ENCODE measurements around the gene TRPM7. TPM values are rescaled to one million over a fixed set of nuclear protein-coding genes. Genes with fewer than 3 reads are reported as not detected.
A peak's percentile ranks its signal among the peaks of the same experiment; 100 is the strongest.
"Not testable (repeated sequence)": the region's sequence is repeated elsewhere in the genome, so short reads cannot be mapped to it uniquely, and the experiment has no call there.

The TRPM7 gene
- total RNA-seq, 4 donors from 2014 or later: 46.2 to 755 (median 83.5) TPM

DNA sequence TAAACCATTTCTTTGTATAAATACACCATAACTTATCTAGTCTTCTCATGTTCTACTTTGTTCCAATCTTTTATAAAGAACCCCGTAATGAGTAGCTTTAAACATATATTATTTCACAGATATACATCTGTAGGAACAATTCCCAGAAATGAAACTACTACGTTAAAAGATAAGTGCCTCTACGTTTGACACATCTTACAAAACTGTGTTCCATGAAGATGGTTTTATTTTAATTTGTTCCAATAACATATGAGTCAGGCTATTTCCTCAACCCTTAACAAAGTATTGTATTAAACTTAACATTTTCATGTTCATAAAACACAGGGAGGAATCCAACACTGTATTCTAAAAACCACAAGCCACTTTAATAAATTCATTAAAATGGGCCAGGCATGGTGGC lies 52.9 kb downstream of the TRPM7 start:
- no peak for TF ChIP-seq POLR2A (IDR thresholded peaks at IDR 0.05)
- TF ChIP-seq, protein P1, sequence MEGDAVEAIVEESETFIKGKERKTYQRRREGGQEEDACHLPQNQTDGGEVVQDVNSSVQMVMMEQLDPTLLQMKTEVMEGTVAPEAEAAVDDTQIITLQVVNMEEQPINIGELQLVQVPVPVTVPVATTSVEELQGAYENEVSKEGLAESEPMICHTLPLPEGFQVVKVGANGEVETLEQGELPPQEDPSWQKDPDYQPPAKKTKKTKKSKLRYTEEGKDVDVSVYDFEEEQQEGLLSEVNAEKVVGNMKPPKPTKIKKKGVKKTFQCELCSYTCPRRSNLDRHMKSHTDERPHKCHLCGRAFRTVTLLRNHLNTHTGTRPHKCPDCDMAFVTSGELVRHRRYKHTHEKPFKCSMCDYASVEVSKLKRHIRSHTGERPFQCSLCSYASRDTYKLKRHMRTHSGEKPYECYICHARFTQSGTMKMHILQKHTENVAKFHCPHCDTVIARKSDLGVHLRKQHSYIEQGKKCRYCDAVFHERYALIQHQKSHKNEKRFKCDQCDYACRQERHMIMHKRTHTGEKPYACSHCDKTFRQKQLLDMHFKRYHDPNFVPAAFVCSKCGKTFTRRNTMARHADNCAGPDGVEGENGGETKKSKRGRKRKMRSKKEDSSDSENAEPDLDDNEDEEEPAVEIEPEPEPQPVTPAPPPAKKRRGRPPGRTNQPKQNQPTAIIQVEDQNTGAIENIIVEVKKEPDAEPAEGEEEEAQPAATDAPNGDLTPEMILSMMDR (IDR thresholded peaks at IDR 0.05): no peak
- no peaks in the 10 kb centered on the region for H3K36me3 ChIP-seq
- no peak overlapping the region for H3K4me3 ChIP-seq
- H3K27me3 ChIP-seq: no peaks in the 10 kb centered on the region
- H3K27ac ChIP-seq: no peak overlapping the region
- no peaks in the 10 kb centered on the region for H3K9me3 ChIP-seq
- H3K4me1 ChIP-seq: no peaks in the 10 kb centered on the region
- intact Hi-C loops (cut with DNase I; ENCODE audit: low total_unique reads): no loop called here
- DNase-seq: no peak

DNA sequence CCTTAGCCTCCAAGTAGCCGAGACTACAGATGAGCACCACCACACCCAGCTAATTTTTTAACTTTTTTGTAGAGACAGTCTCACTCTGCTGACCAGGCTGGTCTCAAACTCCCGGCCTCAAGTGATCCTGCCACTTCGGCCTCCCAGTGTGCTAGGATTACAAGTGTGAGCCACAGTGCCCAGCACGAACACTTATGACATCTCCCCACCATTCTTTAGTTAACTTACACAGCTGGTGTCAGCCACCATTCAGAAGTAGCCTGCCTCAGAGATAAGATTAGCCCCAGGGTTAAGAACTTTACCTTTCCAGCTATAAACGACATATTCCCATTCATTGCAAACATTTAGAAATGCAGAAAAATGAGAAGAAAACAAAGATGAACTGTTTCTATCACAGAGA lies 58.2 kb downstream of the TRPM7 start:
- no peaks in the 10 kb centered on the region for H3K27me3 ChIP-seq
- TF ChIP-seq, protein P1 (IDR thresholded peaks at IDR 0.05): no peak
- TF ChIP-seq POLR2A (IDR thresholded peaks at IDR 0.05): no peak
- no peak overlapping the region for H3K27ac ChIP-seq
- DNase-seq: no peak
- H3K4me3 ChIP-seq: no peak overlapping the region
- no peaks in the 10 kb centered on the region for H3K36me3 ChIP-seq
- H3K9me3 ChIP-seq: no peaks in the 10 kb centered on the region
- peaks cover 0 to 4% of the 10 kb centered on the region in 2 donors for H3K4me1 ChIP-seq
- intact Hi-C loops (cut with DNase I; ENCODE audit: low total_unique reads): no loop called here

DNA sequence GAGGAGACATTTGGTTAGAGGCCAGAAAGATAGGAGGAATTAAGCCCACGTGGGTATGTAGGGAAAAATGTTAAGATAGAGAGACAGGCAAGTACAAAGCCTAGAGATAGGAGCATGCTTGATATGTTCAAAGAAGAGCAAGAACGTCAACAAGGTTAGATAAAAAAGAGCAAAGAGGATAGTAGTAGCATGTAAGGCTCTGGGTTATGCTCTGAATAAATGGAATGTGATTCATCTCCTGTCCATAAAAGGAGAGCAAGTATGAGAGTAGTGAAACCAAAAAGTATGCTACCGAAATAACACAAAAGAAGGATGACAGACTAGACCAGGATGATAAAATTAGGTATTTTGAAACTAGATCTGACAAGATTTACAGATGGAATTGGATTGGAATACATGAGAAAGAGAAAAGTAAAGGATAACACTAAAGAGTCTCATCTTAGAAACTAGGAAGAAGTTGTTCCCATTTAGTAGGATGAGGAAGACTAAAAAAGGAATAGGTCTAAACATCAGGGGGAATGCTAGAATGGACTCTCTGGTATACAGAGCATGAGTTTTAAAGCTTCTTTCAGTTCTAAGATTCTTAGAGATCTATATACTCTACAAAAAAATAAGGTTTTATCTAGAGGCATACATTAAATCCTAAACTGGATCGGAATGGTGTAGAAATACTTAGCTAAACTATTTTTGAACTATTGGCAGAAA lies 59.1 kb downstream of the TRPM7 start:
- Histone ChIP-seq H3K27me3 (no peaks in the 10 kb centered on the region), H3K4me3 (no peak overlapping the region), H3K4me1 (peaks cover 0 to 4% of the 10 kb centered on the region in 2 donors), H3K36me3 (no peaks in the 10 kb centered on the region), H3K9me3 (no peaks in the 10 kb centered on the region), H3K27ac (peak overlapping the region in 1 of 2 donors; percentile 22)
- intact Hi-C loops (cut with DNase I; ENCODE audit: low total_unique reads): no loop called here
- TF ChIP-seq, protein P1 (IDR thresholded peaks at IDR 0.05): no peak
- no peak for TF ChIP-seq POLR2A (IDR thresholded peaks at IDR 0.05)
- DNase-seq: no peak

DNA sequence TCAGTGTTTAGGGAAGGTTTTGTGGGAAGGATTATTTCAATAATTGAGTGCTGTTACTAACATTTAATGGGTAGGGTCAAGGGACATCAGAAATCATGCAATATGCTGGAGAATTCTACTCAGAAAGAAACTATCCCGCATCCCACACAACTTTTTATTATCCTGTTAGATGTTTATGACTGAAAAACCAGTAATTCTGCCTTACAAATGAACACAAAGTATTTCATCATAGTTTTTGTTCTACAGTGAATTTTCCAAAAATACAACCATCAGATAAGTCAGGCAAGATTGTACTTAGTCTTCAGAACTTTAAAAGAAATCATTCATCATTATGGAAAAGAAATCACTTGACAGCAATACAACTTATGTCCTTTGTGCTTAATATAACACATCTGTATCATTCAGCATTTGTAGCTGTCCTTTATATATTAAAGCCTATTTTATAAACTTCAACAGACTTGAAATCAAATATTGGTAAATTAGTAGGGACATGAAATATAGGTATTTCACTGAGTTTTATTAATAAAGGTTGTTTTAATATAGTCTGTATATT lies 61.9 kb downstream of the TRPM7 start:
- Histone ChIP-seq H3K4me1 (peaks cover 0 to 4% of the 10 kb centered on the region in 2 donors), H3K36me3 (no peaks in the 10 kb centered on the region), H3K9me3 (no peaks in the 10 kb centered on the region), H3K4me3 (no peak overlapping the region), H3K27me3 (no peaks in the 10 kb centered on the region), H3K27ac (peak overlapping the region in 1 of 2 donors; percentile 9)
- intact Hi-C loops (cut with DNase I; ENCODE audit: low total_unique reads): no loop called here
- no peak for DNase-seq
- TF ChIP-seq POLR2A (IDR thresholded peaks at IDR 0.05): no peak
- TF ChIP-seq, protein P1 (IDR thresholded peaks at IDR 0.05): no peak

DNA sequence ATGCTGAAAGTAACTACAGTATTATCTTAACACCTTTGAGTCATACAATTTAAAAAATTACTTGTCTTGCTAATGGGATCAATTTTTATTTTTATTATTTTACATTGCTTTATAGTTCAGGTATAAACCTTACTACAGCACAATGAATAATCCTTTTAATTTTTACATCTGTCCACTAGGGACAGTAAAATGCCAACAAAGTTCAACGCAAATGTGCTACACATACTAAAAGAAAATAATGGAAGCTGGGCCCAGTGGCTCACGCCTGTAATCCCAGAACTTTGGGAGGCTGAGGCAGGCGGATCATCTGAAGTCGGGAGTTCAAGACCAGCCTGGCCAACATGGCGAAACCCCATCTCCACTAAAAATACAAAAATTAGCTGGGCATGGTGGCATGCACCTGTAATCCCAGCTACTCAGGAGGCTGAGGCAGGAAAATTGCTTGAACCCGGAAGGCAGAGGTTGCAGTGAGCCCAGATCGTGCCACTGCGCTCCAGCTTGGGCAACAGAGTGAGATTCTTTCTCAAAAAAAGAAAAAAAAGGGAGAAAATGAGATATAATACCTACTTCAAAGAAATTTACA lies 64.1 kb downstream of the TRPM7 start:
- H3K4me1 ChIP-seq; intact Hi-C loops (cut with DNase I; ENCODE audit: low total_unique reads); DNase-seq; H3K4me3 ChIP-seq; H3K27me3 ChIP-seq; H3K36me3 ChIP-seq; H3K27ac ChIP-seq; H3K9me3 ChIP-seq: not testable (repeated sequence)

DNA sequence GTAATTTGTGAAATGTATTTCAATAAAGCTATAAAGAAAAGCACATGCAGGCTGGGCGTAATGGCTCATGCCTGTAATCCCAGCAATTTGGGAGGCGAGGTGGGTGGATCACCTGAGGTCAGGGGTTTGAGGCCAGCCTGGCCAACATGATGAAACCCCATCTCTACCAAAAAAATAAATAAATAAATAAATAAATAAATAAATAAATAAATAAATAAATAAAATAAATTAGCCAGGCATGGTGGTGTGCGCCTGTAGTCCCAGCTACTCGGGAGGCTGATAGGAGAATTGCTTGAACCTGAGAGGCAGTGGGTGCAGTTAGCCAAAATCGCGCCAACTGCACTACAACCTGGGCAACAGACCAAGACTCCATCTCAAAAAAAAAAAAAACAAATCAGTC lies 69.6 kb downstream of the TRPM7 start:
- H3K36me3 ChIP-seq; intact Hi-C loops (cut with DNase I; ENCODE audit: low total_unique reads): not testable (repeated sequence)

DNA sequence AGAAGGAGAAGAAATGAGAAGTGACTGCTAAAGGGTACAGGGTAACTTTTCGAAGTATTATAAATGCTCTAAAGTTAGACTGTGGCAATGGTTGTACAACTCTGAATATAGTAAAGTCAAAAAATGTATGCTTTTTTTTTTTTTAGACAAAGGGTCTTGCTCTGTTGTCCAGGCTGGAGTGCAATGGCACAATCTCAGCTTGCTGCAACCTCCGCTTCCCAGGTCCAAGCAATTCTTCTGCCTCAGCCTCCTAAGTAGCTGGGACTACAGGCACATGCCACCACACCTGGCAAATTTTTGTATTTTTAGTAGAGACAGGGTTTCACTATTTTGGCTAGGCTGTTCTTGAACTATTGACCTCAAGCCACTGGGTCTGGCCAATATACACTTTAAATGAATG lies 70.0 kb downstream of the TRPM7 start:
- H3K4me1 ChIP-seq; H3K27ac ChIP-seq; H3K36me3 ChIP-seq; intact Hi-C loops (cut with DNase I; ENCODE audit: low total_unique reads); H3K9me3 ChIP-seq; H3K27me3 ChIP-seq; DNase-seq; H3K4me3 ChIP-seq: not testable (repeated sequence)

More for the DNA sequence above, 69.6 kb downstream of the TRPM7 start:
- H3K9me3 ChIP-seq, H3K27me3 ChIP-seq, H3K27ac ChIP-seq, H3K4me1 ChIP-seq, DNase-seq, H3K4me3 ChIP-seq: not testable (repeated sequence)
